Activated CD4-positive, alpha-beta T cell treated with anti-CD3 and anti-CD28 coated beads, Interleukin-2, amount 50 U/mL, for 24 hours (primary cell): ENCODE data around the gene CNN1.
"Not testable (repeated sequence)": the region's sequence is repeated elsewhere in the genome, so short reads cannot be mapped to it uniquely, and the experiment has no call there.

Source experiments
- DNase-seq, 2 donors: peaks; one replicate each; pipeline ENCODE4 v3.0.0-alpha.2; 2020; ENCODE audit warnings: low read depth in 1 of 2, low spot score in 1 of 2

The CNN1 gene

DNA sequence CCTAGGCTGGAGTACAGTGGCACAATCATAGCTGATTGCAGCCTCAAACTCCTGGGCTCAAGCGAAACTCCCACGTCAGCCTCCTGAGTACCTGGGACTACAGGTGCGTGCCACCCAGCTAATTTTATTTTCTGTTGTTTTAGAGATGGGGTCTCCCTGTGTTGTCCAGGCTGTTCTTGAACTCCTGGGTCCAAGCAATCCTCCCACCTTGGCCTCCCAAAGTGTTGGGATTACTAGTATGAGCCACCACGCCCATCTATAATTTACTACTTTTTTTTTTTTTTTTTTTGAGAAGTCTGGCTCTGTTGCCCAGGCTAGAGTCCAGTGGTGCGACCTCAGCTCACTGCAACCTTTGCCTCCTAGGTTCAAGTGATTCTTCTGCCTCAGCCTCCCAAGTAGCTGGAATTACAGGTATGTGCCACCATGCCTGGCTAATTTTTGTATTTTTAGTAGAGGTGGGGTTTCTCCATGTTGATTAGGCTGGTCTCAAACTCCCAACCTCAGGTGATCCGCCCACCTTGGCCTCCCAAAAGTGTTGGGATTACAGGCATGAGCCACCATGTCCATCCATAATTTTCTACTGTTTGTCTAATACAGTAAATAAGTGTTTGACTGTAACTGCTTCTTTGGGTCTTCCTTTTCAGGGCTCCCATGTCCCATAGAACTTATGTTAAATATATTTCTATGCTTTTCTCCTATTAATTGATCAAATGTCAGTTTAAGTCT, 25.6 kb downstream of the CNN1 start:
- not testable (repeated sequence) for DNase-seq

DNA sequence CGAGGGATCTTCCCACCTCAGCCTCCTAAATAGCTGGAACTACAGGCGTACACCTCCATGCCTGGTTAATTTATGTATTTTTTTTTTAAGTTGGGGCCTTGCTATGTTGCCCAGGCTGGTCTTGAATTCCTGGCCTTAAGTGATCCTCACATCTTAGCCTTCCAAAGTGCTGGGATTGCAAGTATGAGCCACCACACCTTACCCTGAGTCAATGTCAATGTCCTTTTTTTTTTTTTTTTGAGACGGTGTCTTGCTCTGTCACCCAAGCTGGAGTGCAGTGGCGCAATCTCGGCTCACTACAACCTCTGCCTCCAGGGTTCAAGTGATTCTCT, 27.0 kb downstream of the CNN1 start:
- not testable (repeated sequence) for DNase-seq

DNA sequence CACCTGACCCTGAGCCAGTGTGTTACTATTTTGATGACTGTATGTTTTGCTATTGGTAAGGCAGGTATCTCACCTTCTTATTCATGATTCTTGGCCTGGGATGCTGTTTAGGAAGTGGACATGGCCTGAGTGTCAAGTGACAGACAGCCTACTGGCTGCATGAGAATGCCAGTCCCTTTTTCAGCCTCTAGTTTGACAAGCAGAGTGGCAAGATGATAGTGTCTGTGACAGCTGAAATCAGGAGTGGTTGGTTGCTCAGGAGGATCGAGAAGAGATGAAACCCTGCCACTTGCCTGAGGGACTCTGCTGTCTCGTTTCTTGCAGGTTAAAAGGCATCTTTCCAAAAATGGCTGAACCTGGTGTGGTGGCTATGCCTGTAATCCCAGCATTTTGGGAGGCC, 27.5 kb downstream of the CNN1 start:
- no peak for DNase-seq

DNA sequence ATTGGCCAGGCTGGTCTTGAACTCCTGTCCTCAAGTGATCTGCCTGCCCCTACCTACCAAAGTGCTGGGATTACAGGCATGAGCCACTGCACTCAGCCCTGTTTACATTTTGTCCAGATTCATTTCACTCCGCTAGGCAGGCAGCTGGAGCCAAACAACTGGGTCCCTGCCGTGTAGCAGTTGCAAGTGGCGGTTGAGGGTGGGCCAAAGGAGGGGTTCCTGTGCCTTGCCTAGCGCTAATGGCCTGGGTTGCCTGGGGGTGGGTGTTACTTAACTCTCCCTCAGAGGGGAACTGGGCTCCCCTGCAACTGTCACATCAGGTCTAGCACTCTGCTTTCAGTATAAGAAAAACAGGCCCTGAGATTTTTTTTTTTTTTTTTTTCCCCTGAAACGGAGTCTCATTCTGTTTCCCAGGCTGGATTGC, 31.4 kb downstream of the CNN1 start:
- DNase-seq = no peak

DNA sequence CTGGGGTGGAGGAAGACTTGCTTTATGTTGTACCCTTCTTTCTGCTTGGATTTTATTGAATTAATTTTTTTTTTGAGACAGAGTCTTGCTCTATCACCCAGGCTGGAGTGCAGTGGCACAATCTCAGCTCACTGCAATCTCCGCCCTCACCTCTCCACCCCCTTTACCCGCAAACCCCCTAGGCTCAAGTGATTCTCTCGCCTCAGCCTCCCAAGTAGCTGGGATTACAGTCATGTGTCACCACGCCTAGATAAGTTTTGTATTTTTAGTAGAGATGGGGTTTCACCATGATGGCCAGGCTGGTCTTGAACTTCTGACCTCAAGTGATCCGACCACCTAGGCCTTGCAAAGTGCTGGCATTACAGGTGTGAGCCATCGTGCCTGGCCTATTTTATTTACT, 34.7 kb downstream of the CNN1 start:
- DNase-seq = not testable (repeated sequence)

DNA sequence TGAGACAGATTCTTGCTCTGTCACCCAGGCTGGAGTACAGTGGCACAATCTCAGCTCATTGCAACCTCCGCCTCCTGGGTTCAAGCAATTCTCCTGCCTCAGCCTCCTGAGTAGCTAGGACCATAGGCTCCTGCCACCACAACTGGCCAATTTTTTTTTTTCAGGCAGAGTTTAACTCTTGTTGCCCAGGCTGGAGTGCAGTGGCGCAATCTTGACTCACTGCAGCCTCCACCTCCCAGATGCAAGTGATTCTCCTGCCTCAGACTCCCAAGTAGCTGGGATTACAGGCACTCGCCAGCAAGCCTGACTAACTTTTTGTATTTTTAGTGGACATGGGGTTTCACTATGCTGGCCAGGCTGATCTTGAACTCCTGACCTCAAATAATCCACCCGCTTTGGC, 35.1 kb downstream of the CNN1 start:
- DNase-seq = not testable (repeated sequence)

DNA sequence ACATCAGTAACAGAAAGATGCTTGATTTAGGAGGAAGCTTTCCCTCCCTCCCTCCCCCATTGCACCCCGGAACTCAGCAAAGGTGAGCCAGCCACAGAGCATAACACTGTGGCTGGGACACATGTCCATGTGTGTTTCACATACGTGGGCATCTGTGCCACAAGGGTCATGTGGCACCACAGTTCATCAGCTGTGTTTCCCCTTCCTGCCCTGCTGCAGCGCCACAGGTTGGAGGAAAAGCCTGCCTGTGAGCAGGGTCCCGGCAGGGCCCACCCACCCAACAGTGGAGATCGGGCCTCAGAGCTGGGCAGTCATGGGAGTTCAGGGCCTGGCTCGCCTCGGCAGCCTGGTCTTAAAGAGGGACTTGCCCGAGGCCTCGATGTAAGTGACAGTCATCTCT, 36.0 kb downstream of the CNN1 start:
- no peak for DNase-seq

DNA sequence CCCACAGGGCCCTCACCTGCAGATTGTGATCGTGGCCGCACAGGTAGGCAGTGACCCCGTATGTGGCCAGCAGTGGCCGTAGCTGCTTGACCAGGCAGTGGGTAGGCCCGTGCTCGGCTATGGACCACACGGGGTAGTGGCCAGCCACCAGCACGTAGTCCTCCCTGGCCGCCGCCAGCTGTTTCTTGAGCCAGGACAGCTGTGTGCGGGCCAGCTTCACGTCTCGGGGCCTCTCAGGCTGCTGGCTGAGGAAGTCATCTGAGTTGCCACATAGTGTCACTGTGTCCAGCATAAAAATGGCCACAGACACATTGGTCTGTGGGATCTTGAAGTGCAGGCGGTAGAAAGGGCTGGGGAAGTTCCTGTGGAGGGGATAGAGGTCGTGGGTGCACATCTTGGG, 37.6 kb downstream of the CNN1 start:
- no peak for DNase-seq

DNA sequence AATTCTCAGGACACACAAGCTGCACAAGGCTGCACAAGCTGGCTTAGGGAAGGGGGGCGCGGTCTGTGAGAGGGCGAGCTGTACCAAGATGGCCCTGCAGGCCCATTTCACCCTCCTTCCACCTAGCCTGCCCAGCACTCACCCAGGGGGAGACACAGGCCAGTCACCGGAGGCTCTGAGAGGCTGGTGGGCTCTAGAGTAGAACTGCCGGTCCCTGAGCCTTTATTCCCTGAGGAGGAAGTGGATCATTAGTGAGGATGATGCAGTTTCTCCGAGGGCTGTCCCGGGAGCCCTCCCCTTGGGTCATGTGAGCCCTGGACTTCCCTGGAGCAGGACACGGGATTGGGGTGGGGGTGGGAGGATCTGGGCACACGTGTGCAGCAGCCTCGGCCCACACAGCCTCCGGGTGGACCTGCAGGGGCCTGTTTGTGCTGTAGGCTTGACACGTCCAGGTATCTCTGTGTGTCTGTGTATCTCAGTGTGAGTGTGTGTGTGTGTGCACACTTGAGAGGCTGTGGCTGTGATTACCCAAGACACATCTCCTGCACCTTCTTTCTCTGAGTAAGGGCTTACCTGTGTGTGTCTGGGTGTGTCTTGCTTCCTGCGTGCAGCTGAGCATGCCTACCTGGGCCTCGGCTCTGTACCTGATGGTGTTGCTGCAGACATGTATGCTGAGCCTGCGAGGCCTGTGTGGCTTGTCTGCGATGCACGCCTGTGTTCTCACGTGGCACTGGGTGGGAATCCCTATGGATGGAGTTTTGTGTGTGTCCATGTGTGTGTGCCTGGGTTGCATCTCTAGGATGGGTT, 39.0 kb downstream of the CNN1 start, which contains the start of gene ACP5:
Gene ACP5 (minus strand): TSS at position 195 of the 807 bp plus-strand sequence. CDS start 328 bp downstream, outside the sequence.
- DNase-seq = no peak

DNA sequence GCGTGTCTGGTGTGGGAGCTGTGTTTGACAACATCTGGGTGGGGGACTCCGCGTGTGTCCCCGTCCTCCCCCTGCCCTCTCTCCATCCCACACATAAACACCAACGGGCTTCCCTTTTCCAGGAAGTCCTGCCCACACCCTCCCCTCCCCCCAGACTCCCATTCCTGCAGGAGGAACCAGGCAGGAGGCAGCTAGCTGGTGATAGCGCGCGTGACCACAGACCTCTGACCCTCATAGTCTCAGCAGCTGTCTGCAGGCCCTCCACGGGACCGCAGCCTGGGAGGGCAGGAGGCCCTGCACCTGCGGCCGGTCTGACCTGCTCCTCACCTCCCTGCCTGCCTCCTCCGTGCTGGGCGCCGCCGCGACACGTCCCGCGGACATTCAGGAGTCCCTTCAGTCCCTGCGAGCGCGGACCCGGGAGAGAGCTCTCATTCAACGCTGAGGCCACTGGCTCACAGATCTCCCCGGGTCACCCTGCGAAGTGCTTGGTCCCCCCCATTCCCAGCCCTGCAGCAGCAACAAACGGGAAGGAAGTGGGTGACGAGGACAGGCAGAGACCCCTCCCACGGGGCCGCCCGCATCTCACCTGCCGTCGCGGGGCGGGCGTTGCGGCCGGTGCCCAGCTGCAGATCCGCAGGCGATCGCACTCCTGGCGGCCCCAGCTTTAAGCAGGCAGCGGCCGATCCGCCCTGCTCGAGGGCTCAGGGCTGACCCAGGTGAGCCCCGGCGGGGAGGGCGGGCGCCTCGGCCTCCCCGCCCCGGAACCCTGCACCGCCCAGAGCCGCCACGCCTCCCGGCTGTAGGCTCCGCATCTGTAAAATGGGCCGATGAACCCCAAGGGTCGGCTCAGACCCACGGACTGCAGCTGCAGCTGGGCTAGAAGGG, 39.8 kb downstream of the CNN1 start:
- no peak for DNase-seq

DNA sequence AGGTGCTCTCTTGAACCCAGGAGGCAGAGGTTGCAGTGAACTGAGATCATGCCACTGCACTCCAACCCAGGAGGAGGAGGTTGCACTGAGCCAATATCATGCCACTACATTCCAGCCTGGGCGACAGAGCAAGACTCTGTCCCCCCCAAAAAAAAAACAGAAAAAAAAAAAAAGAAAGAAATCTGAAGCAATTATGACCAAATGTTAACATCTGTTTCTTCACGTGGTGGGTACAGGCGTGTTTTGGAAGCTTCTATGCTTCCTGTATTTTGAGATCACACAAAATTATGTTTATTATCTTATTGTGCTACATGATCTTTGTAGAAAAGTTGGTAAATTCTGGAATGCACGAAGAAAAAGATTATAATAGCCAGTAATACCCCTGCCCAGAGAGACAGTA, 41.5 kb downstream of the CNN1 start:
- DNase-seq = no peak

DNA sequence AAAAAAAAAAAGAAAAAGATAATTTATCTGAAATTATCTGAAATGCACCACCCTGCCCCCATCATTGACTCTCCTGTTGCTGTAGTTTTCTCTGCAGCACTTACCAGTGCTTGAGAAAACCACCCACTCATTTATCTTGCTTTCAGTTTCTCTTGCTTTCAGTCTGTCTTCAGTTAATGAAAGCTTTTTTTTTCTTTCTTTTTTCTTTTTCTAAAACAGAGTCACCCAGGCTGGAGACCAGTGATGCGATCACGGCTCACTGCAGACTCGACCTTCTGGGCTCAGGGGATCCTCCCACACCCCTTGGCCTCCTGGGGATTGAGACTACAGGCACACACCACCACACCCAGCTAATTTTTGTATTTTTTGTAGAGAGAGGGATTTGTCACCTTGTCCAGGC, 43.1 kb downstream of the CNN1 start:
- peak in 1 of 2 donors; percentile 27 for DNase-seq

DNA sequence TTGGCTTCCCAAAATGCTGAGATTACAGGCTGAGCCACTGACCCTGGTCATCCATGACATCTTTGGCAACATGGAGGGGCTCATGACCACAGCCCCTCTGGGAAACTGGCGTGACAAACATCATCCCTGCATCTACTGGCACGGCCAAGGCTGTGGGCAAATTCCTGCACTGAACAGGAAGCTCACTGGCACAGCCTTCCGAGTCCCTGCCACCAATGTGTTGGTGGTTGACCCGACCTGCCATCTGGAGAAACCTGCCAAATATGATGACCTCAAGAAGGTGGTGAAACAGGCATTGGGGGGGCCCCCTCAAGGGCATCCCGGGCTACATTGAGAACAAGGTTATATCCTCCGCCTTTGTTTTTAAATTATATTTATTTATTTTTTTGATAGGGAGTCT, 47.7 kb downstream of the CNN1 start:
- DNase-seq = no peak

DNA sequence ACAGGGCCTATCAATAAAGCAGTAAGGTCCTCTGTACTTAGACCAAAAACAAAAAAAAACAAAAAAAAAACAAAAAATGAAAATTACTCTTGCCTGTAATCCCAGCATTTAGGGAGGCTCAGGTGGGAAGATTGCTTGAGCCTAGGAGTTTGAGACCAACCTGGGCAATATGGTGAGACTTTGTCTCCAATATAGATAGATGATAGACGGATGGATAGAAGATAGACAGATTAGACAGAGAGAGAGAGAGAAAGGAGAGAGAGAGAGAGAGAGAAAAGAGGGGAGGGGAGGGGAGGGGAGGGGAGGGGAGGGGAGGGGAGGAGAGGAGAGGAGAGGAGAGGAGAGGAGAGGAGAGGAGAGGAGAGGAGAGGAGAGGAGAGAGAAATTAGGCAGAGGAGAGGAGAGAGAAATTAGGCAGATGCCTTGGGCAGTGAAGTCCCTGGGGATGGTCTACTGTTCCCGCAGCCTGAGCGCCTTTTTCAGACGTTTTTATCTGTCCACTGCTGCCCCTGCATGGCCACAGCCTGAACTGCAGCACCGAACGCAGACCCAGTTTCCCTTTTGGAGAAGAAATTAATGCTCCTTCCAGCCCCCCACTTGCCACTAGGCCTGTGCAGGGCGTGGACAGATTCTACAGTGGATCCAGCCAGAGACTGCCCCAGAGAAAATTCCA, 48.8 kb downstream of the CNN1 start:
- peak; percentile 58 to 71 for DNase-seq

DNA sequence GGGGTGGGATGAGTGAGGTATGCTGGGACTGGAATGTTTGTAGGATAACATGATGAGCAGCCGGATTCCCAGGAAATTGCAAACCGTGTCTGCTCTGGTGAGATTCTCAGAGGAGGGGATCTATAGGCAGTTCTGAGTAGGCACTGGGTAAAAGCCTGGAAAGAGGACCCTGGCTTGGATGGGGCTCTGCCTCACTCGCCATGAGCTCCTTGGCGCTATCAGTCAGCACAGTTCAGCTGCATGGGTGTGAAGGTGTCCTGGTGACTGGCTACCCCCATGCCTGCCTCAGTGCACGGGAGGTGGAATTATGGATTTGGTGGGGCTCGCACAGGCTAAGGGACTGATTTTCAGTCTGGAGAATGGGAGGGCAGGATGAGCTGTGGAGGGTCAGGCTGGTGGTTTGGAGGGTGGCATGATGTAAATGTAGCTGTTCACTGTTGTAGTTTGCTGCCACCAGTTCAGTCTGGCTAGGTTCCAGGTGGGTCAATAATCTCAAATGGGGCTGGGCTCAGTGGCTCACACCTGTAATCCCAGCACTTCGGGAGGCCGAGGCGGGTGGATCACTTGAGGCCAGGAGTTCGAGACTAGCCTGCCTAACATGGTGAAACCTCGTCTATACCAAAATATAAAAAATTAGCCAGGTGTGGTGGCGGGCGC, 49.5 kb downstream of the CNN1 start:
- DNase-seq = no peak

DNA sequence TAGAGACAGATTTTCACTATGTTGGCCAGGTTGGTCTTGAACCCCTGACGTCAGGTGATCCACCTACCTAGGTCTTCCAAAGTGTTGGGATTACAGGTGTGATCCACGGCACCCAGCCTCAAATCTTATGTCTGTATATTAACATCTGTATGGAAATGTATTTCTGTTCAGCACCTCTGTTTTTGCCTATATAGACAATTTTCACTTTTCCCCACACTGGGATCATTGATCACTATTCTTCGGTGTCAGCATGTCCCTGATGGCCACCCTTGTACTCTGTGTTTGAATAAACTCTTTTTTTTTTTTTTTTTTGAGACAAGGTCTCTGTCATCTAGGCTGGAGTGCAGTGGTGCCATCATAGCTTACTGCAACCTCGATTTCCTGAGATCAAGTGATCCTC, 55.4 kb downstream of the CNN1 start:
- no peak for DNase-seq

DNA sequence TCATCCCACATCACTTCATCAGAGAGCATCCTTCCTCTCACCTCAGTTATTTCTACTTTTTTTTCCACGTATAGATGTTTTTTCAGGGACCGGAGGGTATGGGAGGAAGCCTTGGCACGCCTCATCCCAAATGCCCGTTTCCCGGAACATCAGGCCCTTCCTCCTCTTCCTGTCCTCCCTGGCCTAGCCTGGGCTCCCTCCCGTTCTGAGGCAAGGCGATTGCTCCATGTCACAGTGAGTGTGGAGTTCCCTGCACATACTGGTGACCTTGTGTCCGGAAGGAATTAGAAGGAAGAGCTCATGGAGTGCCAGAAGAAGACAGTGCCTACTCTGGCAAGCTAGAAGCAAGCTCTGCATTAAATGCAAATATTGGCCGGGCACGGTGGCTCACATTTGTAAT, 57.5 kb downstream of the CNN1 start:
- DNase-seq = no peak

DNA sequence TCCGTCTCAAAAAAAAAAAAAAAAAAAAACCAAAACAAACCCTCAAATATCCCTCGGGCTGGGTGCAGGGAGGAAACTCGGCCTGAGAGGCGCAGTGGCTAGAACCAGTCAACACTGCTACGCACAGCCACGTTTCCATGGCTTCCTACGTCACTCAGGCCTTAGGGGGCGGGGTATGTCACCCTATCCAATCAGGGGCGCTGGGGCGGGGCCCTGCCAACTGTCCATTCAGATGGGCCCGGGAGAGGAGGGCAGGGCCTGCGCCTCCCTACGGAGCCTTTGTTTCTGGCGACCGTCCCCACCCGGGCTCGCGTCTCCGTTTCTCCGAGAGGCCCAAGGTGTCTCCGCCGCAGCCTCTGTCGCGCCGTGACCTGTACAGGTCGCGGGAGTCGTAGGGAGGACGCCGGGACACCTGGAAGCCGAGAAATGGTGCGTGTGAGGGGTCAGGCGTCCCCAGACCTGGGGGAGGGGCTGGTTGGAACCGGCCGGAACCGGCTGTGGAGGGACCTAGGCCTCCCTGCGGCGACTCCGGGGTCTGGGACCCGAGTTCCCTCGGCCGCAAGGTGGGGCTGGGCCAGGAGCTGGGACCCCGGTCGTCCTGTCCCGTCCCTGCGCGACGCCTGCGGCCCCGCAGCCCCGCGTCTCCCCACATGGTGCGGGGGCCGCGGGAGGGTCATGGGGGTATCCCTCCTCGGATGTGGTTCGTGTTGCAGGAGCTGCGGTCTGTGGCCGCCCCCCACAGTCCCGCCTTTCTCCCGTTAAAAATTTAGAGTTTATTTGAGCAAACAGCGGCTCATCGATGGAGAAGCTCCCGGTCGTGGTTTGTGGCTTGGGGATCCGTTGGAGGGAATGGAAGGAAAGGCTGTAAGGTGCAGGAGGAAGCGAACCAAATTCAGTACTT, 58.8 kb downstream of the CNN1 start, which contains the start of gene ZNF627:
Gene ZNF627 (plus strand): TSS at position 282 of the 901 bp plus-strand sequence. CDS start 145 bp downstream, at position 427.
- DNase-seq = peak; percentile 87 to 97

DNA sequence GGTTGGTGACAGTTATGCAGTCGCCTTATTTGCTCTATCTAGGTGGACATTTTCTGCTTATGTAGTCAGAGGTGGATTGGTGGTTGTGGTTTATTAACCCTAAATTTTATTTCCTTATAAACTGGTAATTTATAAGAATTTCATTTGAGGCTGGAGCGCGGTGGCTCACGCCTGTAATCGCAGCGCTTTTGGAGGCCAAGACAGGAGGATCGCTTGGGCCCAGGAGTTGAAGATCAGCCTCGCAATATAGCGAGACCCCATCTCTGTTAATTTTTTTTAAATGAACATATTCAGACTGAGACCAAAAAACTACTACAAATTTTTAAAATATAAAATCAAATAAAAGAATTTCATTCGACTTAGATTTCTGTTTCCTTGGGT, 59.4 kb downstream of the CNN1 start:
- no peak for DNase-seq
